Measurements from ENCODE around the gene HELZ. TPM values are rescaled to one million over a fixed set of nuclear protein-coding genes. Genes with fewer than 3 reads are reported as not detected.

The HELZ gene
- total RNA-seq, 1 donor from 2014 or later: 71.0 TPM

GRCh38 chr17:67187927-67188326 lies 57.1 kb downstream of the HELZ start:
- Mint-ChIP-seq H3K4me3 (ENCODE audit: low read depth) (no peak overlapping the region), H3K36me3 (ENCODE audit: insufficient read depth) (peaks cover 14% of the 10 kb centered on the region), H3K27ac (no peak overlapping the region), H3K27me3 (no peaks in the 10 kb centered on the region), H3K4me1 (ENCODE audit: low read depth) (peaks cover 2% of the 10 kb centered on the region), H3K9me3 (ENCODE audit: low read depth) (no peaks in the 10 kb centered on the region)
- TF ChIP-seq, protein P1, sequence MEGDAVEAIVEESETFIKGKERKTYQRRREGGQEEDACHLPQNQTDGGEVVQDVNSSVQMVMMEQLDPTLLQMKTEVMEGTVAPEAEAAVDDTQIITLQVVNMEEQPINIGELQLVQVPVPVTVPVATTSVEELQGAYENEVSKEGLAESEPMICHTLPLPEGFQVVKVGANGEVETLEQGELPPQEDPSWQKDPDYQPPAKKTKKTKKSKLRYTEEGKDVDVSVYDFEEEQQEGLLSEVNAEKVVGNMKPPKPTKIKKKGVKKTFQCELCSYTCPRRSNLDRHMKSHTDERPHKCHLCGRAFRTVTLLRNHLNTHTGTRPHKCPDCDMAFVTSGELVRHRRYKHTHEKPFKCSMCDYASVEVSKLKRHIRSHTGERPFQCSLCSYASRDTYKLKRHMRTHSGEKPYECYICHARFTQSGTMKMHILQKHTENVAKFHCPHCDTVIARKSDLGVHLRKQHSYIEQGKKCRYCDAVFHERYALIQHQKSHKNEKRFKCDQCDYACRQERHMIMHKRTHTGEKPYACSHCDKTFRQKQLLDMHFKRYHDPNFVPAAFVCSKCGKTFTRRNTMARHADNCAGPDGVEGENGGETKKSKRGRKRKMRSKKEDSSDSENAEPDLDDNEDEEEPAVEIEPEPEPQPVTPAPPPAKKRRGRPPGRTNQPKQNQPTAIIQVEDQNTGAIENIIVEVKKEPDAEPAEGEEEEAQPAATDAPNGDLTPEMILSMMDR (IDR thresholded peaks at IDR 0.05; ENCODE audit: unreplicated experiment): no peak
- DNase-seq (ENCODE audit: low spot score, unreplicated experiment): no peak

GRCh38 chr17:67186782-67187181 lies 58.2 kb downstream of the HELZ start:
- peaks cover 14% of the 10 kb centered on the region for H3K36me3 Mint-ChIP-seq (ENCODE audit: insufficient read depth)
- peaks cover 5% of the 10 kb centered on the region for H3K4me1 Mint-ChIP-seq (ENCODE audit: low read depth)
- no peak overlapping the region for H3K4me3 Mint-ChIP-seq (ENCODE audit: low read depth)
- DNase-seq (ENCODE audit: low spot score, unreplicated experiment): no peak
- H3K9me3 Mint-ChIP-seq (ENCODE audit: low read depth): no peaks in the 10 kb centered on the region
- H3K27me3 Mint-ChIP-seq: no peaks in the 10 kb centered on the region
- no peak overlapping the region for H3K27ac Mint-ChIP-seq
- TF ChIP-seq, protein P1 (IDR thresholded peaks at IDR 0.05; ENCODE audit: unreplicated experiment): no peak

DNA sequence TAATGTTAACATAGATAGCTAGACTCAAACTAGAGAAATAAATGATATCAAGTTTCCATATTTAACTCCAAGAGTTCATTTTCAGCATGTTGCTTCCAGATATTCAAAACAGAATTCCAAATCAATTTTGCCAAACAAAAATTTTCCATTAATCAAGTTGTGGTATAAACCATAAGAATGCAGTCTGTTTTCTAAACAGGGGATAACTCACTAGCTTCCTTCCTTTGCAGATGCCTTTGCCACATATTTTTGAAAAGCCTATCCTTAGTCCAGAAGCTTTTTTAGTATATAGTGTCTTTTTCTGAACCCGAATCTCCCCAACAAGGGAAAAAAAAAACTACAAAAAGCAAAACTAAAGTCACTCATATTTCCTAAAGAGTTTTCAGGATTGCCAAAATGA lies 61.5 kb downstream of the HELZ start:
- Mint-ChIP-seq H3K27me3 (no peaks in the 10 kb centered on the region), H3K9me3 (ENCODE audit: low read depth) (no peaks in the 10 kb centered on the region), H3K27ac (no peak overlapping the region), H3K4me1 (ENCODE audit: low read depth) (peaks cover 11% of the 10 kb centered on the region), H3K4me3 (ENCODE audit: low read depth) (no peak overlapping the region), H3K36me3 (ENCODE audit: insufficient read depth) (peaks cover 13% of the 10 kb centered on the region)
- no peak for DNase-seq (ENCODE audit: low spot score, unreplicated experiment)
- TF ChIP-seq, protein P1 (IDR thresholded peaks at IDR 0.05; ENCODE audit: unreplicated experiment): no peak

DNA sequence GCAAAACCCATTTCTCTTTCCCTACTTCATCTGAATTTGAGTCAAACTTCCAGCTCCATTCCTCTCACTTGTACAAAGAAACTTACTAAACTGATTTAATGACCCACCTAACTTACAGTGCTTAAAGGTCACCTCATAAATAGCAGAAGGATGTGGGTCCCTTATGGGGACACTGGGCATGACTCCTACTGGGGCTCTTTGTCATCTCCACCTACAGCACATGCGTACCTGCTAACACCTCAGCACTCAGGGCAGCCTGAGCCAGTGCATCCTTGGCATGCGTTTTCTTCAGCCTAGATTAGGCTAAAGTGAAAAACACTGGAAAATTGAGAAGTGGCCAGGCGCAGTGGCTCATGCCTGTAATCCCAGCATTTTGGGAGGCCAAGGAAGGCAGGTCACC lies 63.2 kb downstream of the HELZ start:
- Mint-ChIP-seq H3K4me3 (ENCODE audit: low read depth) (no peak overlapping the region), H3K27ac (no peak overlapping the region), H3K27me3 (no peaks in the 10 kb centered on the region), H3K36me3 (ENCODE audit: insufficient read depth) (peaks cover 11% of the 10 kb centered on the region), H3K9me3 (ENCODE audit: low read depth) (no peaks in the 10 kb centered on the region), H3K4me1 (ENCODE audit: low read depth) (peaks cover 13% of the 10 kb centered on the region)
- TF ChIP-seq, protein P1 (IDR thresholded peaks at IDR 0.05; ENCODE audit: unreplicated experiment): no peak
- no peak for DNase-seq (ENCODE audit: low spot score, unreplicated experiment)

DNA sequence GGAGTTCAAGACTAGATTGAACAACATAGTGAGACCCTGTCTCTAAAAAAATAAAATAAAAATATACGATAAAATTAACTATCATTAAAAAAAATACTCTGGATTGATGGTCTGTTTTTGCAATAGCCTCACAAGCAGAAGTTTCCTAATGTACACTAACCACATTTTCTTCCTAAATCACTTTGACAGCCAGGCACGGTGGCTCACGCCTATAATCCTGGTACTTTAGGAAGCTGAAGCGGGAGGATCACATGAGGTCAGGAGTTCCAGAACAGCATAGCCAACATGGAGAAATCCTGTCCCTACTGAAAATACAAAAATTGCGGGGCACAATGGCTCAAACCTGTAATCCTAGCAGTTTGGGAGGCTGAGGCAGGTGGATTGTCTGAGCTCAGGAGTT lies 64.7 kb downstream of the HELZ start:
- Mint-ChIP-seq H3K9me3 (ENCODE audit: low read depth) (no peaks in the 10 kb centered on the region), H3K4me3 (ENCODE audit: low read depth) (no peak overlapping the region), H3K4me1 (ENCODE audit: low read depth) (peaks cover 13% of the 10 kb centered on the region), H3K36me3 (ENCODE audit: insufficient read depth) (peaks cover 15% of the 10 kb centered on the region), H3K27me3 (no peaks in the 10 kb centered on the region), H3K27ac (no peak overlapping the region)
- TF ChIP-seq, protein P1 (IDR thresholded peaks at IDR 0.05; ENCODE audit: unreplicated experiment): no peak
- no peak for DNase-seq (ENCODE audit: low spot score, unreplicated experiment)
